Measurements from ENCODE around the gene NDUFS7. TPM values are rescaled to one million over a fixed set of nuclear protein-coding genes. Genes with fewer than 3 reads are reported as not detected.

The NDUFS7 gene
- total RNA-seq, 2 experiments from 2014 or later = 117 to 119 TPM

DNA sequence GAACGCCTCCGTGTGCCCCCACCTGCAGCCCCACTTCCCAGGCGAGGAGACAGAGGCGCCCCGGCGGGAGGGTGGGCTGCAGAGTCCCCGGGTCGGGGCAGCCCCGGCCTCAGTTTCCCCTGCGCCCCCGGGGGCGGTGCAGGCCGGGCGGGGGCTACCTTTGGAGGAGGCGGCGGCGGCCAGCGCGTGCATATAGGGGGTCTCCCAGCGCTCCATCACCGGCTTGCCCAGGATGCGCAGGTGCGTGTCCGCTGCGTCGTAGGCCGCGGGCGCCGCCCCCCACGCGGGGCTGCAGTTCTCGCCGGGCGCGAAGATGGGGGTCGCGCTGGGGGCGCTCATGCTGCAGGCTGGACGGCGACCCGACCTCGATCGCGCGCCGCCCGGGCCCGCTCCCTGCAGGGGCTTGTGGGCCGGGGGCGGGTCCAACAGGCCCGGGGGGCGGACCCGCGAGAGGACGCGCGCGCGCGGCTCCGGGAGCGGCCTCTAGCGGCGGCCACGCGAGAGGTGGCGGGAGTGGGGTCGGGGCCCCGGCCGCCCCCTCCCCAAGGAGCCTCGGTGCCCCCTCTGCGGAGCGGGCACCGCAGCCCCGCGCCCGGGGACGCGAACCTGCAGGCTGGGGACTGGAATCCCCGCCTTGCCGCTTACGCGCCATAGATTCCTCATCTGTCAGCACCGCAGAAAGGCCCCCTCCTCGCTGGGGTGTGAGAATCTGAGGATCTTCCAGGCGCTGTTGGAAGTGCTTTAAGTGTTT lies 17.6 kb downstream of the NDUFS7 start, which contains the start of gene GAMT:
Gene GAMT (minus strand): TSS at position 405 of the 751 bp plus-strand sequence. CDS start 66 bp downstream, at position 339.
- intact Hi-C loops (cut with micrococcal nuclease) = no loop called here
- Mint-ChIP-seq H3K9me3 (no peaks in the 10 kb centered on the region), H3K27me3 (peaks cover 2% of the 10 kb centered on the region), H3K4me1 (ENCODE audit: low read depth) (peaks cover 2% of the 10 kb centered on the region), H3K27ac (no peak within 1 kb of the TSS), H3K4me3 (peak within 1 kb of the TSS; percentile 70), H3K36me3 (no peaks in the 10 kb centered on the region)
- POLR2A ChIA-PET = no interaction called here
- CTCF ChIA-PET = interaction anchor here (1.1 kb wide), 1 partner anchor 18 kb away, joined by 3 read pairs; no protein-coding TSS in a partner anchor
- peak; percentile 61 for DNase-seq

DNA sequence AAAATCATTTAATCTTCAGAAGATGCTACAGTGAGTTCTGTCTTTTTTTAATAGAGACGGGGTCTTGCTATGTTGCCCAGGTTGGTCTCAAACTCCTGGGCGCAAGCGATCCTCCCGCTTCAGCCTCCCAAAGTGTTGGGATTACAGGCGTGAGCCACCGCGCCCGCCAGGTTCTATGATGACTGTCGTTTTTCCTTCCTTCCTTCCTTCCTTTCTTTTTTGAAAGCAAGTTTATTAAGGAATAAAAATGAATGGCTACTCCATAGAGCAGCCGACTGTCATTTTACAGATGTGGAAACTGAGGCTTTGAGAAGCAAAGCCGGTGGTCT lies 18.1 kb downstream of the NDUFS7 start:
- intact Hi-C loops (cut with micrococcal nuclease) = no loop called here
- ChIA-PET POLR2A (no interaction called here), CTCF (no interaction called here)
- peaks cover 2% of the 10 kb centered on the region for H3K27me3 Mint-ChIP-seq
- H3K9me3 Mint-ChIP-seq = no peaks in the 10 kb centered on the region
- H3K27ac Mint-ChIP-seq = no peak overlapping the region
- no peak for DNase-seq
- peaks cover 4% of the 10 kb centered on the region for H3K4me1 Mint-ChIP-seq (ENCODE audit: low read depth)
- H3K4me3 Mint-ChIP-seq = peak overlapping the region; percentile 43
- no peaks in the 10 kb centered on the region for H3K36me3 Mint-ChIP-seq

DNA sequence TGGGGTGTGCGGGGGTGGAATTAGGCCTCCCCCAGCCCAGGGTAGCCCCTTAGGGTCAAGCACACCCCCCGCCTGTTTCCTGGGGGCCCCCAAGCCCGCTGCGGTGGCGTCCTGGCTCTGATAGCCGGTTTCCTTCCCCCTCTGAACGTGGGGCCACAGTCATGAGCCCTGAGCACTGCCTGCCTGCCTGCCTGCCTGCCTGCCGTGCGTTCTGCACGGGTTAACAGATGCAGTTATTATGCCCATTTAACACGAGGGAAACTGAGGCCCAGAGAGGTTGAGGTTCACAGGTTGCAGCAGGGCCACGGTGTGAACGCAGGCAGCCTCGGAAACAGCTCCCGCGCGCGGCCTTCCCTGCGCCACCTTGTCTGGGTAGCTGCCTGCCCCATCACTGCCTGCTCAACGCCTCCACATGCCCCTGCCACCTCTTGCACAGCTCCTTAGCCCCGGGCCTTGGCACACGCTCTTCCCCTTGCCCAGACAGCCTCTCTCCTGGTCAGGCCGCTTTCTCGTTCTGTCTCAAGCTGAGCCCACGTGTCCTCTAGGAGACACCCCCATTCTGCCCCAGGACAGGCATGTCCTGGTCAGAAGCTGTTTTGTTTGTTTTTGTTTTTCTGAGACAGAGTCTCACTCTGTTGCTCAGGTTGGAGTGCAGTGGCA lies 18.8 kb downstream of the NDUFS7 start:
- intact Hi-C loops (cut with micrococcal nuclease) = no loop called here
- DNase-seq = no peak
- no peaks in the 10 kb centered on the region for H3K36me3 Mint-ChIP-seq
- ChIA-PET CTCF (interaction anchor here (1.0 to 1.5 kb wide), 2 partner anchors 158 to 424 kb away, joined by 3 to 4 read pairs; no protein-coding TSS in a partner anchor), POLR2A (no interaction called here)
- peaks cover 4% of the 10 kb centered on the region for H3K4me1 Mint-ChIP-seq (ENCODE audit: low read depth)
- peak overlapping the region; percentile 16 for H3K4me3 Mint-ChIP-seq
- no peak overlapping the region for H3K27ac Mint-ChIP-seq
- H3K27me3 Mint-ChIP-seq = peaks cover 2% of the 10 kb centered on the region
- H3K9me3 Mint-ChIP-seq = no peaks in the 10 kb centered on the region

DNA sequence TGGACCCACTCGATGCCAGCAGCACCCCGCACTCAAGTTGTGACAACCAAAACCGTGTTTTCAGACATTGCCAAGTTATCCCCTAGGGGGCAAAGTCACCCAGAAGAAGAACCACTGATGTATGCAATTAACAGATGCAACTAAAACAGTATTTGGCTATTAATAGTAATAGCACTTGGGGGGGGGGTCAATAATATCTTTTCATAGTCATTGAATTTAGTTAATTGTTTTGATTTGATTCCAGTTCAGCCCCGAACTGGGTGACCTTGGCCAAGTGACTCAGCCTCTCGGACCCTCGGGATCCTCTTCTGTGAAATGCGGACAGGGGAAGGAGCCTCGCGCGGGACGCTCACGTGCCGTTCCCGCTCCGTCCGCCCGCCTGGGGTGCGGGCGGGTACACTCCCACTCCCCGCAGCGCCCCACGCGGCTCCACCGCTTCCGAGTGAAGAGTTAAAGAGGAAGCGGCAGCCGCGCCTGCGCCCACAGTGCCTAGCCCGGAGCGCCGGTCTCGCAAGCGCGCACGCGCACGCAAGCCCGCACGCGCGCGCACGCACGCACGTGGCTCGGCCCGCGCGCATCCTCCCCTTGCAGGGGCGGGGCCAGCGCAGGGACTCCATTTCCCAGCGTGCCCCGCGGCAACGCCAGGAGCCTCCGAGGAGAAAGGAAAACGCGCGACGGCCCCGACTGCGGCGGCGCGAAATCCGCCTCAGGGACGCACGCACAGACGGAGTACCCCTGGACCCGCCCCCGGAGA lies 23.2 kb downstream of the NDUFS7 start:
- Mint-ChIP-seq H3K9me3 (no peaks in the 10 kb centered on the region), H3K4me1 (ENCODE audit: low read depth) (peaks cover 36% of the 10 kb centered on the region), H3K27ac (peak overlapping the region; percentile 62), H3K27me3 (peaks cover 2% of the 10 kb centered on the region), H3K36me3 (peaks cover 22% of the 10 kb centered on the region), H3K4me3 (peak overlapping the region; percentile 67)
- intact Hi-C loops (cut with micrococcal nuclease) = loop anchor here (1.0 to 2.0 kb wide), 5 partner anchors 24 to 246 kb away; partner anchors contain the start of genes FAM174C, MIDN, NDUFS7 and RPS15
- ChIA-PET CTCF (interaction anchor here (1.8 kb wide), 1 partner anchor 51 kb away, joined by 4 read pairs; no protein-coding TSS in a partner anchor), POLR2A (no interaction called here)
- DNase-seq = peak; percentile 99

DNA sequence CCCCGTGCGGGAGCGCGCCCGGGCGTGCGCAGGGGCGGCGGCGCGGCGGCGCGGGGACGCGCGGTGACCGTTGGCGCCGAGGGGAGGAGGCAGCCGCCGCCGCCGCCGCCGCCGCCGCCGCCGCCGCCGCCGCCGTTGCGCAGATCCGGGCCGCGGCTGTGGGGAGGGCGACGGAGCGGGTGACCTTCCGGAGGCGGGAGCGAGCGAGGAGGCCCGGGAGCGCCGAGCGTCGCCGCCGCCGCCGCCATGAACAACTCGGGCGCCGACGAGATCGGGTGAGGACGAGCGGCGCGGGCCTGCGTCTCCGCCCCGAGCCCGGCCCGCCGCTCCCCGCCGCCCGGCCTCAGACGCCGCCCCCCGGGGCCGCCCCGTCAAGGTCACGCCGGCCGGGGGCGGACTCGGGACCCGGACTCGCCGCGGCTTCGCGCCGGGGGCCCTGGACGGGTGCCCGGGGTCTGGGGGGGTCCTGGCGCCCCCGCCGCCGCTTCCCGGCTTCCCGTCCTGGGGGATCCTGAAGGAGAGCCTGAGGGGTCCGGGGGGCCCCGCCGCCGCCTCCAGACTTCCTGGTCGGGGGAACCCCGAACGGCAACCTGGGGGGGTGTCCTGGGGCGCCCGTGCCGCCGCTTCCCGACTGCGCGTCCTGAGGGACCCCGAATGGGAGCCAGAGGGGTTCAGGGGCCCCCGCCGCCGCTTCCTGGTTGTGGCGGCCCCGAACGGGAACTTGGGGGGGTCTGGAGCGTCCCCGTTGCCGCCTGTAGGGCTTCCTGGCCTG lies 24.0 kb downstream of the NDUFS7 start, which contains the start of gene DAZAP1:
Gene DAZAP1 (plus strand): TSS at position 59 of the 772 bp plus-strand sequence. CDS start 188 bp downstream, at position 247.
- POLR2A ChIA-PET = no interaction called here
- H3K4me3 Mint-ChIP-seq = peak within 1 kb of the TSS; percentile 94
- peaks cover 23% of the 10 kb centered on the region for H3K36me3 Mint-ChIP-seq
- peaks cover 42% of the 10 kb centered on the region for H3K4me1 Mint-ChIP-seq (ENCODE audit: low read depth)
- H3K9me3 Mint-ChIP-seq = no peaks in the 10 kb centered on the region
- CTCF ChIA-PET = interaction anchor here (1.0 to 1.3 kb wide), 2 partner anchors 29 to 92 kb away, joined by 3 to 4 read pairs; no protein-coding TSS in a partner anchor
- peak within 1 kb of the TSS; percentile 62 for H3K27ac Mint-ChIP-seq
- H3K27me3 Mint-ChIP-seq = peaks cover 1% of the 10 kb centered on the region
- DNase-seq = peak; percentile 39
- intact Hi-C loops (cut with micrococcal nuclease) = loop anchor here (1.0 to 2.0 kb wide), 5 partner anchors 24 to 246 kb away; partner anchors contain the start of genes FAM174C, MIDN, NDUFS7 and RPS15

DNA sequence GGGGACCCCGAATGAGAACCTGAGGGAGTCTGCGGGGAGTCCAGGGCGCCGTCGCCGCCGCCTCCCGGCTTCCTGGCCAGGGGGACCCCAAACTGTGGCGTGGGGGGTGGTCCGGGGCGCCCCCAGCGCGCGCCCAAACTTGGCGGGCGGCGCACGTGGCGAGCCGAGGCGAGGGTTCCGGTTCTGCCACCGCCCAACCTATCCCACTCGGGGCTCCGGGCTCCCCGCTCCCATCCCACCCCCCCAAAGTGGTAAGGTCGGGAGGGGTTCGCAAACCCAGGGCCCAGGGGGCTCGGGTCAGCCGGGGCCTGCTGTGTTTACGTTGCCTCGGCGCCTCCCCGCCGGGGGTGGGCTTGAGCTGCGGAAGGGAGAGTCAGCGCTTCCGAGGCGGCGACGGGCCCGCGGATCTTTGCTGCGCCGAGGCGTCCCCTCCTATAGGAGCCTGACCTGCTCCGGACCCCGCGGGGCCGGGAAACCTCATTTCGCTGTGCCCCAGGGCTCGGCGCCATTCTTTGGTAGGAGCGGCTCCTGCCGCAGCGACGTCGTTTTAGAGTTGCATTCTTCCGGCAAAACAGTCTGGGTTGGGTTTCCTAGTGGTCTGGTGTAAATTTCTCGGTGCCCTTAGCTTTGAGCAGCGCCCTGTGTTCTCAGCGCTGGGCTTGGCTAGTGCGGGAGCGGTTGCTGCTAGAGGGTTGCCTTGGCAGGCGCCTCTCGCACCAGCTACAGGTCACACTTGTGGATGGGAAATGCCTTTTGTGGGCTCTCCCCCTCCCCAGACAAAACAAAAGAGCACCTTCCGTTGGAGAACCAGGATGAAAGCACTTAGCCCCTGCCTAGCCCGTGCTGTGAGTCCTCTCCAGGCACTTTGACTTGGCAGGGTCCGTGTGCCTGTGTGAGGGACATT lies 24.8 kb downstream of the NDUFS7 start:
- Mint-ChIP-seq H3K4me3 (peak overlapping the region; percentile 94), H3K9me3 (no peaks in the 10 kb centered on the region), H3K27me3 (no peaks in the 10 kb centered on the region), H3K27ac (peak overlapping the region; percentile 95), H3K36me3 (peaks cover 23% of the 10 kb centered on the region), H3K4me1 (ENCODE audit: low read depth) (peaks cover 49% of the 10 kb centered on the region)
- ChIA-PET POLR2A (interaction anchor here (1.3 kb wide), 1 partner anchor 26 kb away, joined by 3 read pairs; no protein-coding TSS in a partner anchor), CTCF (interaction anchor here (1.0 to 1.3 kb wide), 3 partner anchors 10 to 93 kb away, joined by 3 to 4 read pairs (median 3); no protein-coding TSS in a partner anchor)
- peak; percentile 69 for DNase-seq
- intact Hi-C loops (cut with micrococcal nuclease) = no loop called here

DNA sequence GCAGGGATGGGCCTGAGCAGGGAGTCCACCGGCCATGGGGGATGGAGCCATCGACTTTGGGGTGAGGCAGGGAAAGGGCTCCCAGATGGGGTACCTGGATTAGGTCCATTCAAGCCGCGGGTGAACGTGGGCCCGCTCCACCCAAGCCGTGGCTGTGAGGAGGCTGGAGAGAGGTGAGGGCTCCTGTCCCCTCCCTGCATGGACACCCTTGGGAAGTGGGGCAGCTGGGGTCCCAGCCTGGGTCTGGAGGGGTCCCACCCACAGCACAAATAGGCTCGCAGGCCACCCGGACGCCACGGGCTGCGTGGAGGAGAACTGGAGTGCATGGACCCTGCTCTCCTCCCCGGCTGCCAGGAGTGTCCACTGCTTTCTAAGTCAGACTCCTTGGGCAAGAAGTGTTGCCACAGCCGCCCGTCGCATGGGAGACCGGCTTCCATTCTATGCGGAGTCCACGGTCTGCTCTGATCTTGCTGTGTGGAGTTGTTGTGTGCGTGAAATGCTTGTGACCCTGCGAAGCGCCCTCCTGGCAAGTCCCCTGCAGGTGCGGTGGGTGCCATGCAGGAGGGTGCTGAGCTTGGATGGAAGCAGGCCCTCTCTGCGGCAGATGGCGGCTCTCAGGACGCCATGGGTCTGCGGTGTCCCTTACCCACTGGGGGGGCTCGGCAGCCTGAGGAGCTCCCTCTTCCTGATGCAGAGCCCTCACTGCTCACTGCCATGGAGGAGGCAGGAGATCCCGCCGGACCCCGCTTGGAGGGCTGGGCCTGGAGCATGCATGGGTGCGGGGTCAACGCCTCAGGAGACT lies 25.7 kb downstream of the NDUFS7 start:
- ChIA-PET POLR2A (interaction anchor here (0.6 to 1.3 kb wide), 3 partner anchors 26 to 466 kb away, joined by 3 to 5 read pairs (median 3); partner anchors contain the start of gene CIRBP), CTCF (interaction anchor here (0.7 to 2.0 kb wide), 6 partner anchors 9 to 166 kb away, joined by 3 to 6 read pairs (median 4); no protein-coding TSS in a partner anchor)
- peaks cover 56% of the 10 kb centered on the region for H3K4me1 Mint-ChIP-seq (ENCODE audit: low read depth)

DNA sequence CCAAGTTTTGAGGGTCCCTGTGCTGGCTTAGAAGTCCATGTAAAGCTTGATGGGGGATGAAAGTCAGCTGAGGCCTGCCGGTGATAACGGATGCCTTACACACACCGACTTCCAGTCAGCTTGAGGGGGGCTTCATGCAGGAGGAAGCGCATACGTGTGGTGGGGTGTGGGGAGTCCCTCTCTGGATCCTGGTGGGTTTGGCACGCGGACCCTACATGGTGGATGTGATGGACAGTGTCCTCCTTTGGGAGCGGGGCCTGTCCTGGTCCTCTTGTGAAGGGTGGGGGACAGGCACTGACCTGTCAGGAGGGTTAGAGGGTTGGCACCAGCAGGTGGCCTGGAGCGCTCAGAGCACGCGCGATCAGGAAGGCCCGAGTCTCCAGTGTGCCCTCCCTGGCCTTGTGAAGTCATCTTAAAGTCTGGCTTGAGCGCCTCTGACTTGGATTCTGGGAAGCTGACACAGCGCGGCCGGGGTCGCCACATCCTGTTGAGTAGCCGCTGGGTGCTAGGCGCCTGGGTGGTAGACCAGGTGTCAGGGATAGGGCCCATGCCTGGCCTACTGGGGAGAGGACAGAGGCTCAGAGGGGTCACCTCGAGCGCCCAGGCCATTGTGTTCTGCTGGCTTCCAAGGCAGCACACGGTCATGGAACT lies 26.6 kb downstream of the NDUFS7 start:
- no peaks in the 10 kb centered on the region for H3K9me3 Mint-ChIP-seq
- H3K27me3 Mint-ChIP-seq = no peaks in the 10 kb centered on the region
- H3K27ac Mint-ChIP-seq = peak overlapping the region; percentile 95
- intact Hi-C loops (cut with micrococcal nuclease) = no loop called here
- peak overlapping the region; percentile 94 for H3K4me3 Mint-ChIP-seq
- peaks cover 62% of the 10 kb centered on the region for H3K4me1 Mint-ChIP-seq (ENCODE audit: low read depth)
- peak; percentile 68 for DNase-seq
- peaks cover 24% of the 10 kb centered on the region for H3K36me3 Mint-ChIP-seq
- CTCF ChIA-PET = interaction anchor here (0.7 to 2.0 kb wide), 3 partner anchors 142 to 166 kb away, joined by 4 to 6 read pairs (median 5); no protein-coding TSS in a partner anchor
- POLR2A ChIA-PET = interaction anchor here (0.6 to 1.3 kb wide), 2 partner anchors 141 to 465 kb away, joined by 3 to 5 read pairs; partner anchors contain the start of gene CIRBP

More for the DNA sequence above, 25.7 kb downstream of the NDUFS7 start:
- Mint-ChIP-seq H3K27ac (peak overlapping the region; percentile 95), H3K36me3 (peaks cover 23% of the 10 kb centered on the region), H3K9me3 (no peaks in the 10 kb centered on the region), H3K4me3 (peak overlapping the region; percentile 94), H3K27me3 (no peaks in the 10 kb centered on the region)
- no peak for DNase-seq
- intact Hi-C loops (cut with micrococcal nuclease) = no loop called here

DNA sequence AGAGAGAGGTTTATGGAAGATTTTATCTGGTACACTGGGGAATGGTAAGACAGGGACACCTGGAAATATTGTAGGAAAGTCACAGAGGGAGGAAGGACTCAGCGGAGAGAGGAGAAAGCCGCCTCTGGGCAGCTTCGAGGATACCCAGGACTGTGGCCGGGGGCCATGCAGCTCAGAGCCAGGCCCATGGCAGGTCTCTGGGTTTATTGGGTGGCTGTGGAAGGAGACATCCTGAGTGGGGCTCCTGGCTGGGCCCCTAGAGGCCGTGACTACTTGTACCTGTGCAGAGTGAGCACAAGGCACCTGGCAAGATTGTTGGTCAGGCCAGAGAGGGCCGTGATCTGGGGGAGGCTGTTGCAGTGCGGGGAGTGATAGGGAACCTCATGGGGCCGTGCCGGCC lies 27.1 kb downstream of the NDUFS7 start:
- DNase-seq = no peak
- no peaks in the 10 kb centered on the region for H3K9me3 Mint-ChIP-seq
- peaks cover 28% of the 10 kb centered on the region for H3K36me3 Mint-ChIP-seq
- intact Hi-C loops (cut with micrococcal nuclease) = no loop called here
- no peaks in the 10 kb centered on the region for H3K27me3 Mint-ChIP-seq
- peak overlapping the region; percentile 95 for H3K27ac Mint-ChIP-seq
- ChIA-PET CTCF (interaction anchor here (2.0 kb wide), 1 partner anchor 167 kb away, joined by 6 read pairs; no protein-coding TSS in a partner anchor), POLR2A (no interaction called here)
- H3K4me3 Mint-ChIP-seq = peak overlapping the region; percentile 94
- H3K4me1 Mint-ChIP-seq (ENCODE audit: low read depth) = peaks cover 68% of the 10 kb centered on the region
